Astrocyte of the cerebellum (primary cell): ENCODE results near the gene ADH1C.

ENCODE experiments used
- DNase-seq: peaks from one replicate; pipeline ENCODE4 v3.0.0-alpha.2; 2011; ENCODE audit warnings: low read depth
- H3K4me3 ChIP-seq: 2 replicates; pipeline ENCODE4 v1.5.1; 2011; ENCODE audit warnings: mild to moderate bottlenecking, low read depth, low read length, moderate library complexity
- in situ Hi-C: cut with HindIII; loops from 2 replicates; pipeline ENCODE4 v1.10.0; 2017; ENCODE audit warnings: low sequenced_read_pairs
- TF ChIP-seq, protein P1 (sequence below): IDR thresholded peaks from 2 replicates; pipeline ENCODE4 v1.5.1; 2012; ENCODE audit warnings: low read length, low read depth, moderate library complexity, mild to moderate bottlenecking; ENCODE audit errors: missing control alignments

Gene ADH1C

GRCh38 chr4:99389606-99390005 lies 37.1 kb upstream of the ADH1C start:
- TF ChIP-seq, protein P1, sequence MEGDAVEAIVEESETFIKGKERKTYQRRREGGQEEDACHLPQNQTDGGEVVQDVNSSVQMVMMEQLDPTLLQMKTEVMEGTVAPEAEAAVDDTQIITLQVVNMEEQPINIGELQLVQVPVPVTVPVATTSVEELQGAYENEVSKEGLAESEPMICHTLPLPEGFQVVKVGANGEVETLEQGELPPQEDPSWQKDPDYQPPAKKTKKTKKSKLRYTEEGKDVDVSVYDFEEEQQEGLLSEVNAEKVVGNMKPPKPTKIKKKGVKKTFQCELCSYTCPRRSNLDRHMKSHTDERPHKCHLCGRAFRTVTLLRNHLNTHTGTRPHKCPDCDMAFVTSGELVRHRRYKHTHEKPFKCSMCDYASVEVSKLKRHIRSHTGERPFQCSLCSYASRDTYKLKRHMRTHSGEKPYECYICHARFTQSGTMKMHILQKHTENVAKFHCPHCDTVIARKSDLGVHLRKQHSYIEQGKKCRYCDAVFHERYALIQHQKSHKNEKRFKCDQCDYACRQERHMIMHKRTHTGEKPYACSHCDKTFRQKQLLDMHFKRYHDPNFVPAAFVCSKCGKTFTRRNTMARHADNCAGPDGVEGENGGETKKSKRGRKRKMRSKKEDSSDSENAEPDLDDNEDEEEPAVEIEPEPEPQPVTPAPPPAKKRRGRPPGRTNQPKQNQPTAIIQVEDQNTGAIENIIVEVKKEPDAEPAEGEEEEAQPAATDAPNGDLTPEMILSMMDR: no peak

DNA sequence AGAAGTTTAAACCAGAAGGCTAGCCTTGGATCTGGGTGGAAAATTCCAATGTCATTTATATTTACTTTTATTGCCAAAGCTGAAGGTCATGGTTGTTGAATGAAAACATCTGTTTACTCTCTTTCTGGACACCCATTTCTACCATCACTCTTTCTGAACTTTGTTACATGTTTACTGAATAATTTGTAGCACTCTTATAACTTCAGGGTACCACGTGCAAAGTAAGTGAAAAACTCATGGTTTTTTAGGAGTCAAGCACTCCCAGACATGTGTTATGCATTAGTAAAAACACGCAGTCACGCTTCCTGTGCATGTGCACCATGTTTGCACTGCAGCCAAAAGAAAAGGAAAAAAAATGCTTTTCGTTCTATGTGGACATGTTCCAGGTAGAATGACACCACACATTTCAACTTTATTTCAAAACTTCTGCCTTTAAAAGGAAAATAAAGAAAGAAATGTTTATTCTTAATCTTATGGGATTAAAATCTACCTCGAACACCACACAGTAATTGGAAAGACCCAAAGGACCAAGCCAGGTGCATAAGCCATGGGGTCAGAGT lies 31.4 kb upstream of the ADH1C start:
- TF ChIP-seq, protein P1: no peak
- in situ Hi-C loops: no loop called here
- no peak overlapping the region for H3K4me3 ChIP-seq
- DNase-seq: peak; percentile 34

More at GRCh38 chr4:99389606-99390005, 37.1 kb upstream of the ADH1C start:
- no peak overlapping the region for H3K4me3 ChIP-seq
- in situ Hi-C loops: no loop called here
- DNase-seq: no peak

DNA sequence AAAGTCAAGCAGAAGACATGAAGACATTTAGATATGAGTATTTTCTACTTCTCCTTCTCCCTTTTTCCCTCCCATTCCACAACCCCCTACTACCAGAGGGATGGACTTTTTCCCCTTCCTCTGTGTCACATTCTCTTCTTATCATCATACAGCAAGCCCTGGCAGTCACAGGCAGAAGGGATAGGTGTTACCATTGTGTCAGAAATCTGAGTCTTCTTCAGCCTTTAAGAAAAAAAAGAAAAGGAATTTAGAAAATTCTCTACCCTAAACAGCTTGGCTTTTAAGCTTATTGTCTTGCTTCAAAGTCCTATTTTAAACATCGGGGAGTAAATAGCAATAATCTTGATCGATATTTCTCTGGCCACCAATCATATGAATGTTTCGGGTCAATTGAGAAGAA lies 30.9 kb upstream of the ADH1C start:
- H3K4me3 ChIP-seq: no peak overlapping the region
- in situ Hi-C loops: no loop called here
- DNase-seq: no peak
- TF ChIP-seq, protein P1: no peak

DNA sequence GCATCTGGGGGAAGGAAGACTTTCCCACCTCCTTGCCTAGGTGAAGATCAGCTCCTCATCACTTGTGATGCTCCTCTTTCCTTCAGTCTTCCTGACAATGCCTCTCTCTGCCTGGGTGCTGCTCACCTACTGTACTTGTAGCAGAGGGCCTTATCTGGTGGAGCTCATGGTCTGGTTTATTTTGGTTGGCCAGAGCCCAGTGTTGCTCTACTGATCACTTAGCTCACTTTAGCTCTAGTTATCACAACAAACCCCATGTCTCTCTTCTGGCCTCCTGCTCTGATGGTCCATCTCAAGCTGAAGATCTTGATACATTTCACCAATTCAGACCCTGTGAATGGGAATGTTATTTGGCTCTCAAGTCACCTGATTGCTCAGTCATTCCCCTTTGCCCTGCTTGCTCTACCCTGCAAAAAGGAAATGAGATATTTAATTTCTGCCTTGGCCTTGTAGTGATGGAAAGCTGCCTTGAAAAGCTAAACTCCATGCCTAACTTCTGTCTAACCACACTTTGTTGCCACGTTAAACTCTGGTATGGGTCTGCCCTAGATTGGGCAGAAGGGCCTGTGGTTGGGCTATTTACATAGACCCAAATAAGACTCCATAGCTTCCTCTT lies 30.3 kb upstream of the ADH1C start:
- DNase-seq: no peak
- no peak overlapping the region for H3K4me3 ChIP-seq
- TF ChIP-seq, protein P1: no peak
- in situ Hi-C loops: no loop called here

DNA sequence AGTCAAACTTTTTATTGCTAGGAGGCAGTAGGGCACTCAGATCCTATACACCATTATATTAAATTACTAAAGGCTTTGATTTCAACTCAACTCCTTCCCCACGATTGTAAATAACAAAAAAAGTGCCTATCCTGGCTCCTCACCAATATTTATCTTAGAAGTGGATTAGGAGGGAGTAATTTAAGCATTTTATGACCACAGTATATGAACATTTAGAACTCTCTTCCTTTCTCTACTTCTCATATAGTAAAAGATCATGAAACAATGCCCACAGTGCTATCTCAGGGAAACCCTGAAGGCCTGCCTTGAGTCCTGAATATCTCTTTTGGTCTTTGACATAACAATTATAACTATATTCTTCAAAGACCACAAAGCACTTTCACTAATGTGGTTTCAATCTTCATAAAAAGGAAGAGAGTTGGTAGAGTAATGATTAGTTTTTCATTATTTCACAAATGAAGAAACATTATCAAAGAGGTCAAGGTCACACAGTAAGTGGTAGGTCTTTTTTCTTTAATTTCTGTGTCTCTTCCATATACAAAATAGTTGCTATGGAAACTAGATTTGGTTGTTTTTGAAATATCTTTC lies 29.1 kb upstream of the ADH1C start:
- TF ChIP-seq, protein P1: no peak
- in situ Hi-C loops: no loop called here
- H3K4me3 ChIP-seq: no peak overlapping the region
- no peak for DNase-seq

DNA sequence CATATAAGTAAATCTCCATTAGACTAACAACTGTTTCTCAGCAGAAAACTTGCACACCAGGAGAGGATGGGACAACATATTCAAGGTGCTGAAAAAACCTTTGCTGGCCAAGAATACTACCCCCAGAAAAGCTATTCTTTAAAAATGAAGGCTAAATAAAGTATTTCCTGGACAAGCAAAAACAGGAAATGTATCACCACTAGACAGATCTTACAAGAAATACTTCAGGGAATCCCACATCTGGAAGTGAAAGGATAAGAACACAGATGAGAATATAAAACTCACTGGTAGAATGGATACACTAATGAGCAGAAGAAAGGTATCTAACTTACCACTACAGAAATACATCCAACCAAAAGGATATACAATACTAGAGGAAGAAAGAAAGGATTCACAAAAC lies 27.0 kb upstream of the ADH1C start:
- no peak overlapping the region for H3K4me3 ChIP-seq
- in situ Hi-C loops: no loop called here
- DNase-seq: no peak
- TF ChIP-seq, protein P1: no peak
